ENCODE data around the gene PACRGL.

DNA sequence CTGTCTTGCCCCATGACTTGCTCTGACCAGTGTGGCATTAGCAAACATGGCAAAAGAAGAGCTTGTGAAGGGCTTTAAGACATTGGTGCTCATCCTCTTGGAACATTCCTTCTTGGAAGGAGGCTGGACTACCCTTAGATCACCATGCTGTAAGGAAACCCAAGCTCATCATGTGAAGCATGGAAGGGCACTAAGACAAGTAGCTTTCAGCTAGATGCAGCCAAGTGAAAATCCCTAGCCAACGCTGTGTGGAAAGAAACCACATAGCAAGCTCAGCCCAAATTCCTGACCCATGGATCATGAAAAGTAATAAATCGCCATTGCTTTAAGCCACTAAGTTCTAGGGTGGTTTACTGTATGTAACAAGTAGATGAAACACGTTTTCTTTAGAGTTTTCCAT is 12.4 kb upstream of the PACRGL start:
- TF ChIP-seq POLR2AphosphoS5 (IDR thresholded peaks at IDR 0.05) (no peak), POLR2A (IDR thresholded peaks at IDR 0.05) (no peak)

All from spleen (tissue), 3 donors.